OCI-M2 (cell line): ENCODE data around the gene SLA2.
"Not testable (repeated sequence)": the region's sequence is repeated elsewhere in the genome, so short reads cannot be mapped to it uniquely, and the experiment has no call there.

Experiments
- DNase-seq: peaks from one replicate; lab custom pipeline; 2025; ENCODE audit not compliant: unreplicated experiment; lab: John Stamatoyannopoulos, UW

The SLA2 gene

GRCh38 chr20:36611625-36612024 is 34.4 kb downstream of the SLA2 start:
- no peak for DNase-seq

- not testable (repeated sequence) for DNase-seq
These were observed 37.6 kb downstream of the SLA2 start for GRCh38 chr20:36608388-36608728.

GRCh38 chr20:36607586-36608387 is 38.2 kb downstream of the SLA2 start:
- no peak for DNase-seq

- no peak for DNase-seq
These were observed 39.6 kb downstream of the SLA2 start for GRCh38 chr20:36606158-36607066.

- DNase-seq = peak; percentile 94
These were observed 40.4 kb downstream of the SLA2 start, which contains the start of gene RAB5IF for GRCh38 chr20:36605399-36606157. Gene RAB5IF, plus strand, starts transcription at chr20:36605779. Its CDS starts 173 bp downstream, at chr20:36605952.

- no peak for DNase-seq
These were observed 41.0 kb downstream of the SLA2 start for GRCh38 chr20:36604952-36605398.

- DNase-seq = no peak
These were observed 44.5 kb downstream of the SLA2 start for GRCh38 chr20:36601540-36601939.

GRCh38 chr20:36599912-36600345 is 46.1 kb downstream of the SLA2 start:
- DNase-seq = no peak

- no peak for DNase-seq
These were observed 52.6 kb downstream of the SLA2 start for GRCh38 chr20:36593347-36593929.

- no peak for DNase-seq
These were observed 53.9 kb downstream of the SLA2 start for GRCh38 chr20:36591854-36592641.

GRCh38 chr20:36591281-36591680 is 54.7 kb downstream of the SLA2 start:
- no peak for DNase-seq

GRCh38 chr20:36587388-36588070 is 58.5 kb downstream of the SLA2 start:
- no peak for DNase-seq

- DNase-seq = no peak
These were observed 60.4 kb downstream of the SLA2 start for GRCh38 chr20:36585410-36586125.

GRCh38 chr20:36584018-36584481 is 61.9 kb downstream of the SLA2 start:
- no peak for DNase-seq

- no peak for DNase-seq
These were observed 63.2 kb downstream of the SLA2 start for GRCh38 chr20:36582821-36583220.

GRCh38 chr20:36582322-36582721 is 63.7 kb downstream of the SLA2 start:
- DNase-seq = no peak

GRCh38 chr20:36579996-36580545 is 65.9 kb downstream of the SLA2 start:
- DNase-seq = no peak

GRCh38 chr20:36578356-36579041 is 67.5 kb downstream of the SLA2 start:
- no peak for DNase-seq
